CD4-positive, alpha-beta T cell (primary cell): ENCODE data around the gene LPP. TPM values are rescaled to one million over a fixed set of nuclear protein-coding genes. Genes with fewer than 3 reads are reported as not detected.

Source experiments
- ATAC-seq: fragments of 200-7000 bp; cut with Tn5 transposase; one replicate; pipeline ENCODE4 v1.10.0; 2022; ENCODE audit warnings: mild to moderate bottlenecking; ENCODE audit not compliant: poor library complexity
- CTCF ChIA-PET: fragments of 350-600 bp; sonication (Branson Sonifier 250); formaldehyde crosslinking; loops from one replicate; lab custom pipeline; 2021; ENCODE audit warnings: antibody characterized with exemption, inconsistent platforms; lab: Charles Lee
- POLR2A ChIA-PET: fragments of 350-600 bp; sonication (Branson Sonifier 250); formaldehyde crosslinking; loops from one replicate; lab custom pipeline; 2021; ENCODE audit warnings: antibody characterized with exemption, inconsistent platforms; lab: Charles Lee
- DNase-seq, 14 experiments: peaks; one replicate each; pipeline ENCODE4 v3.0.0-alpha.2; 2013 to 2020; ENCODE audit warnings: mixed read lengths in 2 of 14
- H3K27ac ChIP-seq, 2 donors: one replicate each; pipeline versions ENCODE4 v1.5.1 to v1.7.0; 2013; ENCODE audit warnings: low read length in 2 of 2, low read depth in 1 of 2, mild to moderate bottlenecking in 1 of 2
- H3K27me3 ChIP-seq, 2 experiments: 1 replicate in 1 of 2; 2 replicates in 1 of 2; pipeline versions ENCODE4 v1.6.1 to v1.7.0; 2013; ENCODE audit warnings: low read length in 2 of 2, control low read depth in 1 of 2, mild to moderate bottlenecking in 1 of 2, moderate library complexity in 1 of 2; ENCODE audit not compliant: insufficient read depth in 2 of 2, control insufficient read depth in 1 of 2
- H3K36me3 ChIP-seq: one replicate; pipeline ENCODE4 v1.6.1; 2013; ENCODE audit warnings: low read length, control low read depth; ENCODE audit not compliant: insufficient read depth
- H3K4me1 ChIP-seq: one replicate; pipeline ENCODE4 v1.6.1; 2013; ENCODE audit warnings: low read length, control low read depth; ENCODE audit not compliant: insufficient read depth
- H3K4me3 ChIP-seq: one replicate; pipeline ENCODE4 v1.5.1; 2013; ENCODE audit warnings: mild to moderate bottlenecking, low read length, moderate library complexity
- H3K9me3 ChIP-seq, 2 experiments: 1 replicate in 1 of 2; 2 replicates in 1 of 2; pipeline versions ENCODE4 v1.6.1 to v1.7.0; 2013; ENCODE audit warnings: low read length in 2 of 2, mild to moderate bottlenecking in 2 of 2, control low read depth in 1 of 2, moderate library complexity in 1 of 2; ENCODE audit not compliant: control insufficient read depth in 1 of 2, insufficient read depth in 1 of 2
- H3K27ac Mint-ChIP-seq: one replicate; pipeline ENCODE4 v1.8.0; 2020; ENCODE audit warnings: mixed read lengths
- H3K27me3 Mint-ChIP-seq: one replicate; pipeline ENCODE4 v1.8.0; 2021; ENCODE audit warnings: mixed read lengths
- H3K36me3 Mint-ChIP-seq: one replicate; pipeline ENCODE4 v1.8.0; 2021; ENCODE audit warnings: low read depth, mixed read lengths
- H3K4me1 Mint-ChIP-seq: one replicate; pipeline ENCODE4 v1.8.0; 2021; ENCODE audit warnings: low read depth, mixed read lengths
- H3K4me3 Mint-ChIP-seq: one replicate; pipeline ENCODE4 v1.8.0; 2020; ENCODE audit warnings: mild to moderate bottlenecking, mixed read lengths
- H3K9me3 Mint-ChIP-seq: one replicate; pipeline ENCODE4 v1.8.0; 2020; ENCODE audit warnings: mixed read lengths
- CTCF ChIP-seq: fragments of 200-600 bp; IDR thresholded peaks from one replicate; pipeline ENCODE4 v1.8.0; 2022; ENCODE audit warnings: antibody characterized with exemption, mild to moderate bottlenecking
- intact Hi-C, 2 experiments: fragments of 100-400 bp; cut with DNase I in 1 of 2; cut with micrococcal nuclease in 1 of 2; formaldehyde crosslinking; loops; one replicate each; pipeline versions ENCODE4 v1.15.1 to v1.9.0; 2023 to 2025; cut with DNase I, micrococcal nuclease
- total RNA-seq, 174 experiments: library from RNA in 2 of 174; stranded (reverse) in 2 of 174; gene quantifications; one replicate each; pipeline ENCODE4 v1.2.3 and lab custom pipeline; 2021 to 2026

Gene LPP
- total RNA-seq, 2 experiments from 2014 or later = 45.6 to 45.9 TPM

GRCh38 chr3:188686324-188686723, 532.4 kb downstream of the LPP start:
- Mint-ChIP-seq H3K27me3 (no peaks in the 10 kb centered on the region), H3K27ac (no peak overlapping the region), H3K36me3 (no peaks in the 10 kb centered on the region), H3K9me3 (no peaks in the 10 kb centered on the region), H3K4me3 (no peak overlapping the region), H3K4me1 (no peaks in the 10 kb centered on the region)
- no peak for TF ChIP-seq CTCF
- no peaks in the 10 kb centered on the region for H3K27me3 ChIP-seq
- DNase-seq = no peak
- no peaks in the 10 kb centered on the region for H3K4me1 ChIP-seq
- H3K4me3 ChIP-seq = no peak overlapping the region
- ChIA-PET POLR2A (no interaction called here), CTCF (interaction anchor here (0.6 kb wide), 1 partner anchor 500 kb away, joined by 3 read pairs; no protein-coding TSS in a partner anchor)
- no peak for ATAC-seq
- no peaks in the 10 kb centered on the region for H3K9me3 ChIP-seq
- H3K27ac ChIP-seq = no peak overlapping the region
- H3K36me3 ChIP-seq = no peaks in the 10 kb centered on the region
- intact Hi-C loops = no loop called here

- H3K27me3 ChIP-seq = no peaks in the 10 kb centered on the region
- Mint-ChIP-seq H3K36me3 (no peaks in the 10 kb centered on the region), H3K9me3 (no peaks in the 10 kb centered on the region), H3K27ac (no peak overlapping the region), H3K27me3 (no peaks in the 10 kb centered on the region), H3K4me3 (no peak overlapping the region), H3K4me1 (no peaks in the 10 kb centered on the region)
- H3K27ac ChIP-seq = no peak overlapping the region
- no peak for ATAC-seq
- no peaks in the 10 kb centered on the region for H3K9me3 ChIP-seq
- DNase-seq = peak in 2 of 14 experiments; percentile 49 to 60
- ChIA-PET POLR2A (no interaction called here), CTCF (no interaction called here)
- H3K4me1 ChIP-seq = no peaks in the 10 kb centered on the region
- no peaks in the 10 kb centered on the region for H3K36me3 ChIP-seq
- no peak for TF ChIP-seq CTCF
- intact Hi-C loops = no loop called here
- H3K4me3 ChIP-seq = no peak overlapping the region
Observed at GRCh38 chr3:188687389-188687788, 533.4 kb downstream of the LPP start.

GRCh38 chr3:188689101-188689574, 535.2 kb downstream of the LPP start:
- Mint-ChIP-seq H3K36me3 (no peaks in the 10 kb centered on the region), H3K4me1 (no peaks in the 10 kb centered on the region), H3K27me3 (no peaks in the 10 kb centered on the region), H3K27ac (no peak overlapping the region), H3K4me3 (no peak overlapping the region), H3K9me3 (no peaks in the 10 kb centered on the region)
- Histone ChIP-seq H3K4me1 (no peaks in the 10 kb centered on the region), H3K27me3 (no peaks in the 10 kb centered on the region), H3K27ac (no peak overlapping the region), H3K9me3 (no peaks in the 10 kb centered on the region), H3K4me3 (no peak overlapping the region), H3K36me3 (no peaks in the 10 kb centered on the region)
- peak in 2 of 14 experiments; percentile 11 for DNase-seq
- no peak for TF ChIP-seq CTCF
- ChIA-PET CTCF (interaction anchor here (0.6 kb wide), 1 partner anchor 539 kb away, joined by 3 read pairs; no protein-coding TSS in a partner anchor), POLR2A (no interaction called here)
- intact Hi-C loops = no loop called here
- ATAC-seq = no peak
